NCI-H1092 (cell line): ENCODE measurements around the gene LETM1.
A peak's percentile ranks its signal among the peaks of the same experiment; 100 is the strongest.

Experiments
- DNase-seq: peaks from one replicate; lab custom pipeline; 2025; lab: John Stamatoyannopoulos, UW

LETM1 gene

DNA sequence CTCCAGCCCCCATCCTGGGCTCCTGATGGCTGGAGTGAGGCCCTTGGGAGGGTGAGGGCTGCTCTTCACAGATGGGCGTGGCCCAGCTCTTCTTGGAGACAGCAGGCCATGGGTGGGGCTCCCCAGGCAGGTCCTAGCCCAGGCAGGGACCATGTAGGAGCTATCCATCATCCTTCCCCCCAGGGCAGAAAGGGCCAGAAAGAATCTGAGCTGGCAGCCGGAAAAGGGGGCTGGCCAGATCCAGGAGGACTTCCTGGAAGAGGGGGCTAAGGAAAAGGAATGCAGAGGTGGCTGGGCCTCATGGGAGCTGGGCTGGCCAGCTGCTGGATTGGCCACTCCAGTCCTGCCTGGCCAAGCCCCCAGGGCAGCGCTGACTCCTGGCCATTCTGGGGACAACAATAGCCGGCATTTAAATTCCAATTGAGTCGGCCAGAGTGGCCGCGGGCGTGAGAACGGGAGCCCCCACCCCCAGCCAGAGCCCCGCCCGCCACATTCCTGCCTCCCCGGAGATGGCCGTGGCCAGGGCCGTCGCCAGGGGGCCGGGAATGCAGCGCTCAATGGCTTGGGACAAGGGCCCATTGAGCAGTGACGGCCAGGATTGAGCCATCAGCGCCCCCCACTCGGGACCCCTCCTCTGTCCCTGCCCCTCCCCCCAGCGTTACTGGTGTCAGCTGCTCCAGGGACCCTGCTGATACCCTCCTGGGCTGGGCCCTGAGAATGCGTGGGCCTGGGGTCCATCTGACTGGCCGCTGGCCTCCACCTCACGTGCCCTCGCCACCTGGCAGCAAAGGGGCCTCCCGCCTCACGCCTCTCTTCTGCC, 77.9 kb downstream of the LETM1 start:
- DNase-seq: no peak

GRCh38 chr4:1776521-1777161, 79.3 kb downstream of the LETM1 start:
- DNase-seq: no peak

GRCh38 chr4:1775731-1776500, 80.0 kb downstream of the LETM1 start:
- DNase-seq: no peak

GRCh38 chr4:1773754-1774153, 82.2 kb downstream of the LETM1 start:
- no peak for DNase-seq

- peak; percentile 17 for DNase-seq
Measured at GRCh38 chr4:1772853-1773538, 83.0 kb downstream of the LETM1 start.

DNA sequence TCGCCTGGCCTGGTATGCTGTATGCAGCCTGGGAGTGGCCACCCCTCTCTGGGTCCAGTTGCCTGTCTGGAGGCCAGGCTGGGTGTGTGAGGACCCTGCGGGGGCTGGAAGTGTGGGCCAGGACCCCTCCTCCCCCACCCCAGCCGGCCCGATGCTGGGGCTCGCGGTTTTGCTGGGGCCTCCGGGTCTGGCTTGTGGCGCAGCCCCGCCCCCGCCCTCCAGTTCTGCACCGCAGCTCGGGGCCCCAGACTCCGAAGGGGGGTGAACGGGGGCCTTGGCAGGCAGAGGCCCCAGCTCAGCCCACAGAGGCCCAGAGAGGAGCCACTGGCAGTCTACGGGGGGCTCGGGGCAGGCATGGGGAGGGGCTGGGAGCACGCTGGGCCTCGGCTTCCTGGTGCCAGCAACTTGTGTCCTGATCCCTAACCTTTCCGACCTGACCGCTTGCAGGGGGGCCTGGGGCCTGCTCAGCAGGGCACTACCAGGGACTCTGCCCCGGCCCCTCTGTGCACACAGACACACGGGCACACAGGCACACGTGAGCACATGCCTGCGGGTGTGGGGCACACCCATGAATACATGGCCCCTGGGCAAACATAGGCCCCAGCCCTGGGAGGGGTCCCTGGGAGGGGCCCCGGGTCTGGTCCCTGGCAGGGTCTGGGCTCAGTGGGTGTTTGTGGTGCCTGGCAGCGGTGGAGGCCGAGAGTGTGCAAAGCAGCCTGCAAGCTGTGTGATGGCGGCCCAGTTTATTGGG, 84.2 kb downstream of the LETM1 start:
- no peak for DNase-seq

DNA sequence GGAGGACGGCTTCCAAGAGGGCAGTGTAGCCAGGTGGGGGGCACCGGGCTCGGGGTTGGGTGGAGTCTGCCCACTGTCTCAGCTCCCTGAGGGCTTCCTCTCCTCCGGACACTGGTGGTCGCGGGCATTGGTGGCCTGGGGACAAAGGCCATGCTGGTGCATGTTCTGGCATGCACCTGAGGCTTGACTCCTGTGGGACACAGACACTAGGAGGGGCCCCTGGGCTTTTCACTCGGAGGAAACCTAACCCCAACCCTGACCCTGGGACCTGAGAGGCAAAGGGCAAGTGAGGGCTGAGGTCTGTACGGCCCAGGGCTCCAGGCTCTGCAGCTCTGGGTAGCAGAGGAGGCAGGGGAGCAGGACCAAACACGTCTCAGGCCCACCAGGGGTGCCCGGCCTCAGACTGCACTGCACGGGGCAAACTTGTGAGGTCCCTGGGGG, 85.1 kb downstream of the LETM1 start:
- DNase-seq: no peak

- DNase-seq: no peak
Measured at GRCh38 chr4:1770245-1770644, 85.7 kb downstream of the LETM1 start.

GRCh38 chr4:1769692-1770091, 86.3 kb downstream of the LETM1 start:
- DNase-seq: no peak

DNA sequence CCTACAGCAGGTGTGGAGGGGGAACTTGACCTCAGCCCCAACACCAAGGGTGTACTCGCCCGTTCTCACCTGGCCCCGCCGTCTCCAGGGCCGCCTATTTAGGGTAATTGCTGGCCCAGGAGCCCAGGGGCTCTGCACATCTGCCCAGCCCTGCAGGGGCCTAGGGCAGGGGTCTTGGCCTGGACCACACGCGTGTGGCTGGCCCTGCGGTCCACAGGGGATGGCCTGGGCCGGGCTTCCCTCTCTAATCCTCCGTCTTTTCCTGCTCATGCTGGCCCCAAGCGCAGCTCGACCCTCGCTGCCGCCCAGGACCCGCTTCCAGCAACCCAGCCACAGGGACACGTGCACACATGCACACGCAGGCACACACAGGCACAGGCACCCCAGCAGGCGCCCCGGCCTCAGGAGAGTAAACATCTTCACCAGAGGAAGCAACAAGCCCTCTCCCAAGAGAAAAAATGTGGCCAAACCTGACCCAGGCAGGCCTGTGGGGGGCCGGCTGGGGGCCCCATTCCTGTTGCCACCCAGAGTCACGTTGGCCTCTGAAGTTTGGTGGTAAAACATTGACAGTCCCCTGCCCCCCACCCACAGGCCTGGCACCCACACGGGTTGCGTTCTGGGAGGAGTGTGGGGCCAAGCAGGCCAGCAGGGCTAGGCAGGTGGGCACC, 87.5 kb downstream of the LETM1 start:
- no peak for DNase-seq

DNA sequence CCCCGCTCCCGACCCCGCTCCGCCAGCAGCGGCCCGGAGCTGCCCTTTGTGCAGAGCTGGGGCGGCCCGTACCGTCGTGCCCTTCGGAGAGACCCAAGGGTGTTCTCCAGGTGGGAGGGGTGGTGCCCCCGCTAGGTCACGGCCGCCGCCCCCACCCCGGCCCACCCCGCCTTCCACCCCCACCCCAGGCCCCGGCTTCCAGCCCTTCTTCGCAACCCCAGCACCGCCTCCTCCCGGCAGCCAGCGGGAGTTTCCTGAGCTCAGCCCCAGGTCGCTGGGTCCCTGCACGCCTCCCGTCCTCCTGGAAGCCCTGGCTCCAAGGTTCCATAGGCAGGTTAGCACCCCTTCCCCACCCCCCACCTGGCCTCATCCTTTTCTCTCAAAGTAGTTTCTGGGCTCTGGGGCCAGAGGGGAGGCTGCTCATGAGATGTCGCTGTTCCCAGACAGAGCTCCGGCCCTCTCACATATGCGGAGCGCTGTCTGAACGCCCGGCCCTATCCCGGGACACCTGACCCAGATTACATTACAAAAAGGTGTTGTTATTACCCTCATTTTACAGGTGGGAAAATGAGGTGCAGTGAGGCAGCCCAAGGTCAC, 88.1 kb downstream of the LETM1 start:
- no peak for DNase-seq

GRCh38 chr4:1767061-1767769, 88.7 kb downstream of the LETM1 start:
- DNase-seq: no peak

DNA sequence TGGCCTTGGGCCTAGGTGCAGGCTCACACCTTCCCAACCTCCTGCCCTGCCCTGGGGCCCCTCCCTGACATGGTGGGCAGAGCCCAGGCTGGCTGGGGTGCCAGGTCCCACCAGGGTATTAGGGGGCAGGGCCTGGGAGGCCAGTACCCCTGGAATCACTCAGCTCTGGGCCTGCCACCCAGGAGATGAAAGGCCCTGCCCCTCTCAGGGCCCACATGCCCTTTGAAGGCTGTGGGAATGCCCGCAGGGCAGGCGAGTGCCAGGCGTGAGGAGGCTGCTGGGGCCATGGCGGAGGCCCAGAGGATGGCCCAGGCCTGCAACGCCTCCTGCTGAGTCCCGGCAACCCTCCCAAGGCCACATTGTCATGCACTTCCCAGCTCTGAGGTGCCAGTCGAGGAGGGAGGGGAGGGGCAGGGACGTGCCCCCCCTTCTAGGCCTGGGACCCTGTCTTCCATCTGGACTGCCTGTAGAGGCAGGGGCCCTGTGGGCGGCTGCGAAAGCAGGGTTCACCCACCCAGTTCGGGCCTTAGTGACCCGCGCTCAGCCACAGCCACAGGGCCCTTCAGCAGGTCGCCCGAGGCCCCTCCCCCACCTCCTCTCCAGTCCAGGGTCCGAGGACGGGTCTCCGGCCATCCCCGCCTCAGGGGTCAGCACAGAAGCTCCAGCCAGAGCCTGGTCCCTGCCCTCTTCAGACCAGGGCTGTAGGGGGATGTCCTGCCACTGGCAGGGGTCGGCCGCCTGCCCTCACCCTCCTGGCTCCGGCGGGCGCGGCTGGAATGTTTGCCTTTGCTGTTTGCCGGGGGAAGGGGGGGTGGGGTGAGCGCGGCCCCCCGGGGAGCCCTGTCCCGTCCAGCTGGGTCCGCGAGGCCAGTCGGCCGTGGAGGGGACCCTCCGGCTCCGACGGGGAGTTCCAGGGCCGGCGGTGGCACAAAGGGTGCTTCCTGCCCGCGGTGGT, 89.6 kb downstream of the LETM1 start:
- no peak for DNase-seq

GRCh38 chr4:1765409-1766072, 90.4 kb downstream of the LETM1 start:
- DNase-seq: no peak

- no peak for DNase-seq
Measured at GRCh38 chr4:1764670-1765069, 91.3 kb downstream of the LETM1 start.

GRCh38 chr4:1763550-1764080, 92.3 kb downstream of the LETM1 start:
- no peak for DNase-seq

DNA sequence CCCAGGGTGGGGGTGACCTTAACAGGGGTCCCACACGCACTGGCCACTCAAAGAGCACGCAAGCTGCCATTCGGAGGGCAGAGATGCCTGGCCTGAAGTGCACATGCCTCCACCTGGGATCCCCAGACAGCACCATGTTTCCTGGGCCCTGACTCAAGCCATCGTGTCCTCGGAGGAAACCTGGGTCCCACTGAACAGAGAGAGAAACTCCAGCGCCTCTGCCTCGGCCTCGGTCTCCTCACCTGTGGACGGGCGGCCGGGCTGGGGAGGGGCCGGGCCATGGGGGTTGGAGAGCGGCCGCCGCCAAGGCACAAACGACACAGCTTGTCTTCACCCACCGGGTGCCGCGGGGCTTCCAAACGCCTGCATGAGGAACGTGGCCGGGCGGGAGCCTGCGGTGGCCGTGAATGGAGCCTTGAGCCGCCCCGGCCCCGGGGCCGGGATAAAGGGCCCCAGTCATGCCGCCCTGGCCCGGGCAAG, 92.8 kb downstream of the LETM1 start:
- no peak for DNase-seq
